Ishikawa (cell line): ENCODE data around the gene ANO8.

Experiments
- CEBPB ChIP-seq: IDR thresholded peaks from 2 replicates; pipeline ENCODE4 v1.6.1; 2012
- CREB1 ChIP-seq: IDR thresholded peaks from 2 replicates; pipeline ENCODE4 v1.6.1; 2012; ENCODE audit warnings: low read depth
- EGR1 ChIP-seq: IDR thresholded peaks from 2 replicates; pipeline ENCODE4 v1.6.1; 2012
- EP300 ChIP-seq: IDR thresholded peaks from 2 replicates; pipeline ENCODE4 v1.6.1; 2012; ENCODE audit warnings: borderline replicate concordance
- FOXM1 ChIP-seq: IDR thresholded peaks from 2 replicates; pipeline ENCODE4 v1.6.1; 2012; ENCODE audit warnings: low read depth, borderline replicate concordance
- MAX ChIP-seq: IDR thresholded peaks from 2 replicates; pipeline ENCODE4 v1.6.1; 2012
- NFIC ChIP-seq: IDR thresholded peaks from 2 replicates; pipeline ENCODE4 v1.6.1; 2012
- RAD21 ChIP-seq: IDR thresholded peaks from 2 replicates; pipeline ENCODE4 v1.6.1; 2012; ENCODE audit warnings: low read depth
- REST ChIP-seq: IDR thresholded peaks from 2 replicates; pipeline ENCODE4 v1.6.1; 2012; ENCODE audit warnings: low read depth, mild to moderate bottlenecking
- TAF1 ChIP-seq: IDR thresholded peaks from 2 replicates; pipeline ENCODE4 v1.6.1; 2012; ENCODE audit warnings: low read depth, mild to moderate bottlenecking
- TCF12 ChIP-seq: IDR thresholded peaks from 2 replicates; pipeline ENCODE4 v1.6.1; 2012; ENCODE audit warnings: low read depth
- TEAD4 ChIP-seq: IDR thresholded peaks from 2 replicates; pipeline ENCODE4 v1.6.1; 2012
- YY1 ChIP-seq: IDR thresholded peaks from 2 replicates; pipeline ENCODE4 v1.6.1; 2012; ENCODE audit warnings: low read depth
- ZBTB7A ChIP-seq: IDR thresholded peaks from 2 replicates; pipeline ENCODE4 v1.6.1; 2012; ENCODE audit warnings: low read depth
- TF ChIP-seq, protein P1 (sequence below): IDR thresholded peaks from 2 replicates; pipeline ENCODE4 v1.6.1; 2012

Gene ANO8

GRCh38 chr19:17347877-17348276 is 13.2 kb upstream of the ANO8 start:
- TF ChIP-seq EGR1 (no peak), TEAD4 (no peak), RAD21 (no peak), TAF1 (no peak), TCF12 (no peak), REST (no peak), EP300 (no peak), MAX (no peak), CEBPB (no peak), CREB1 (no peak), YY1 (no peak), ZBTB7A (no peak), NFIC (no peak), FOXM1 (no peak)
- TF ChIP-seq, protein P1, sequence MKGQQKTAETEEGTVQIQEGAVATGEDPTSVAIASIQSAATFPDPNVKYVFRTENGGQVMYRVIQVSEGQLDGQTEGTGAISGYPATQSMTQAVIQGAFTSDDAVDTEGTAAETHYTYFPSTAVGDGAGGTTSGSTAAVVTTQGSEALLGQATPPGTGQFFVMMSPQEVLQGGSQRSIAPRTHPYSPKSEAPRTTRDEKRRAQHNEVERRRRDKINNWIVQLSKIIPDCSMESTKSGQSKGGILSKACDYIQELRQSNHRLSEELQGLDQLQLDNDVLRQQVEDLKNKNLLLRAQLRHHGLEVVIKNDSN: no peak

- TF ChIP-seq TAF1 (no peak), YY1 (no peak), FOXM1 (no peak), RAD21 (no peak), EGR1 (no peak)
Observed at GRCh38 chr19:17347361-17347760, 12.7 kb upstream of the ANO8 start.

DNA sequence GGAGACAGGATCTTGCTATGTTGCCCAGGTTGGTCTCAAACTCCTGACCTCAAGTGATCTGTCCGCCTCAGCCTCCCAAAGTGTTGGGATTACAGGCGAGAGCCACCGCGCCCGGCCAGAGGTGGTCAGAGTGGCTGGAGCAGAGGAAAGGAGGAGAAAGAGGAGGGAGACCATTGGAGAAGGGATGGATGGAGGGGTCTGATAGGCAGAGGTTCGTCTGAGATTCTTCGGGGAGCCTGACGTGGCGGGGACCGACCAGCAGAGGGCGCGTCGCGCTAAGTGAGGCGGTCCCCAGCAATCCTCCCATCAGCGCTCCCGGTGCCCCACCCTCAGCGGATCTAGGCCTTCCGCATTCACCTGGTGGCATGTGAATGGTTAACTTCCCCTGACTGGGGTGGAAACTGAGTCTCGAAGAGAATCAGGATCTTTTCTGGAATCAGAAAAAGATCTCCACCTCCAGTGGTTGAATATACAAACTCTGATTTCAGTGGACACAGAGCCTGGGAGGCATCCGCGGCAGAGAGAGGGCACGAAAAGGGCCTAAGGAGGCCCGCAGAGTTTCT is 11.5 kb upstream of the ANO8 start:
- TF ChIP-seq RAD21: peak; percentile 86
- 0 out of 2 replicates have a peak, but pooled peaks have one; percentile 12 for TF ChIP-seq MAX
- TF ChIP-seq, protein P1: no peak

- TF ChIP-seq EGR1: no peak
- no peak for TF ChIP-seq REST
- no peak for TF ChIP-seq ZBTB7A
Observed at GRCh38 chr19:17341845-17342244, 7.2 kb upstream of the ANO8 start.

- no peak for TF ChIP-seq FOXM1
- no peak for TF ChIP-seq TAF1
- TF ChIP-seq ZBTB7A: no peak
- TF ChIP-seq MAX: no peak
- no peak for TF ChIP-seq RAD21
- no peak for TF ChIP-seq EP300
- no peak for TF ChIP-seq CREB1
- TF ChIP-seq NFIC: no peak
- TF ChIP-seq YY1: no peak
- TF ChIP-seq TEAD4: no peak
Observed at GRCh38 chr19:17341386-17341785, 6.7 kb upstream of the ANO8 start.

- TF ChIP-seq RAD21: no peak
- no peak for TF ChIP-seq YY1
- TF ChIP-seq EP300: no peak
- no peak for TF ChIP-seq TAF1
- no peak for TF ChIP-seq TCF12
- no peak for TF ChIP-seq NFIC
- no peak for TF ChIP-seq FOXM1
- TF ChIP-seq CREB1: no peak
- TF ChIP-seq ZBTB7A: no peak
- TF ChIP-seq MAX: no peak
- TF ChIP-seq CEBPB: no peak
- no peak for TF ChIP-seq REST
- no peak for TF ChIP-seq TEAD4
Observed at GRCh38 chr19:17340871-17341357, 6.3 kb upstream of the ANO8 start.
